Activated CD8-positive, alpha-beta memory T cell treated with anti-CD3 and anti-CD28 coated beads, Interleukin-2, amount 50 U/mL, for 1 hour (primary cell): Measurements from ENCODE around the gene PSMB4.

Source experiments
- DNase-seq: peaks from one replicate; pipeline ENCODE4 v3.0.0-alpha.2; 2020; ENCODE audit errors: extremely low read depth

Gene PSMB4

DNA sequence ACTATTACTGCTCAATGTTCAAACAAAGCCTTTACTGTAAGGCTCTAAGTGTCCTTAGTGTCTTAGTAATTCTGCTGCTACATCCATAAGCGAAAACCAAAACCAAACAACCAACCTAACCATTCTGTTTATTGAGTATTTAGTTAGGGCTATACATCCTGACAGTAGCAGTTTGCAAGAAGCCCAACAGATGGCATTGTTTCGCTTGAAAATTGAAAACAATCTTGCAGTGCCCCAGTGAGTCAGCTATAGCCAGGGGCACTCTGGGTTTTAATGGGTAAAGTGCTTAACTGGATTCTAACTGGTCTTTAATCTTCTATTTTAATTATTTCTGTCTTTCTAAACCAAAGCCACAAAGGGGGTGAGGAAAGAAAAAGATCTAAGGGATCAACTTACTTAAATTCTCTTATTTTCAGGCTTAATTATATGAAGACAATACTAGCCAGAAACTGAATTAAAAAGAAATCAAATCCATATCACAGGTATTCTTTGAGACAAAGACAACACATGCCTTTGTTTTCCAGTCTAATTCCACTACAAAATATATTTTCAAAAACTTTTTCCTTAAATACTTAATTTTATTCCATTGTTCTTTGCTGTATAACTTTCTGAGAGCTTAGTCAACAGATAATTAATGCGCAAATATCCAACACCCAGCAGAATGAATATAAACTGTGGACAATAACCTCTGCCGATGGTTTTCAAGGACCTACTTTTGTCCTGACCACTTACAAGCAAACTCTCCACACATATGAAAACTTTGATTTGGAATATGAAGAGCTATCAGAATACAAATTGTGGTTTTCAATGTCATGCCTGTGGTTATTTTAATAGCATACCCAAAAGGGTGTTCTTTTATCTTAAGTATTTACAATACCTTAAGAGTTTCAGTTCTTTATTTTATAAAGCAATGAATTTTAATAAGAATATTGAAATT lies 44.7 kb downstream of the PSMB4 start:
- peak; percentile 34 for DNase-seq

DNA sequence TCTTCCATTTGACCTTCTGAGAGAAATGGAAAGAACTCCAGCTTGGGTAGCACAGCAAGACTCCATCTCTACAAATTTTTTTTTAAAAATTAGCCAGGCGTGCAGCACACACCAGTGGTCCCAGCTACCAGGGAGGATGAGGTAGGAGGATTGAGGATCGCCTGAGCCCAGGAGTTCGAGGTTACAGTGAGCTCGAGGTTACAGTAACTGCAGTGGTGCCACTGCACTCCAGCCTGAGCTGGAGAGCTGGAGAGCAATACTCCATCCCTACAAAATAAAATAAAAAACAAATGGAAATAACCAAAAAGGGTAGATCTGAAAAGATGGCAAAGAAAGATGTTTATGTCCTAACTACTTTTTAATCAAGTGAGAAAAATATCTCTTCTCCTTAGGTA lies 45.4 kb downstream of the PSMB4 start:
- DNase-seq = no peak

DNA sequence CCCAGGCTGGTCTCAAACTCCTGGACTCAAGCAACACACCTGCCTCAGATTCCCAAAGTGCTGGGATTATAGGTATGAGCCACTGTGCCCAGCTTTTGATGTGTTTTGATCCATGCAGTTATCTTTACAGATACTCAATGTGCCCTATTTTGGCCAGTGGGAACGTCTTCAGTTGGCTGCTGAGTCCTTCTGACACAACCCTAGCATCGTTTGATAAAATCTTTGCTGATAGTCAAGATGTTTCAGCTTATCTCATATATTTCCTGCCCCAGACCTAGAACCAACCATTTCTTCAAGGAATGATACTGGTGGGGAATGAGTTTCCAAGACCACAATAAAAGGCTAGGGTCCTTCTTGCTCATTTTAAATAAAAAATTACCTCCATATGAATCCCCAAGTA lies 48.3 kb downstream of the PSMB4 start:
- DNase-seq = no peak
